Activated CD4-positive, alpha-beta T cell treated with anti-CD3 and anti-CD28 coated beads, Interleukin-2, Interleukin-6, amounts not matched to agents 100 ng/mL and 50 ng/mL, durations not matched to agents 16 hours and 8 hours (primary cell): ENCODE data around the gene TBX6.
"Not testable (repeated sequence)": the region's sequence is repeated elsewhere in the genome, so short reads cannot be mapped to it uniquely, and the experiment has no call there.

Experiments
- DNase-seq: peaks from one replicate; pipeline ENCODE4 v3.0.0-alpha.2; 2020

TBX6 gene

GRCh38 chr16:30091474-30092372, at the start of gene TBX6:
TSS of gene TBX6 (minus strand) at chr16:30091924. CDS start at chr16:30091193, 731 bp downstream.
- peak; percentile 97 for DNase-seq

- no peak for DNase-seq
Observed at GRCh38 chr16:30139583-30140481, 48.1 kb upstream of the TBX6 start.

- DNase-seq: no peak
Observed at GRCh38 chr16:30137897-30138296, 46.2 kb upstream of the TBX6 start.

- no peak for DNase-seq
Observed at GRCh38 chr16:30136971-30137605, 45.4 kb upstream of the TBX6 start.

- DNase-seq: no peak
Observed at GRCh38 chr16:30132591-30132990, 40.9 kb upstream of the TBX6 start.

- DNase-seq: no peak
Observed at GRCh38 chr16:30131869-30132475, 40.2 kb upstream of the TBX6 start.

GRCh38 chr16:30127993-30128392, 36.3 kb upstream of the TBX6 start:
- DNase-seq: no peak

GRCh38 chr16:30125690-30126089, 34.0 kb upstream of the TBX6 start:
- DNase-seq: not testable (repeated sequence)

GRCh38 chr16:30124985-30125379, 33.3 kb upstream of the TBX6 start:
- DNase-seq: no peak

GRCh38 chr16:30122604-30123160, 31.0 kb upstream of the TBX6 start:
- peak; percentile 12 for DNase-seq

GRCh38 chr16:30121741-30122571, 30.2 kb upstream of the TBX6 start:
- DNase-seq: no peak

GRCh38 chr16:30120340-30121105, 28.8 kb upstream of the TBX6 start:
- DNase-seq: no peak

- no peak for DNase-seq
Observed at GRCh38 chr16:30119428-30119827, 27.7 kb upstream of the TBX6 start.

- DNase-seq: no peak
Observed at GRCh38 chr16:30117768-30118167, 26.0 kb upstream of the TBX6 start.

GRCh38 chr16:30116291-30117207, 24.8 kb upstream of the TBX6 start:
- DNase-seq: no peak

- DNase-seq: no peak
Observed at GRCh38 chr16:30115238-30115637, 23.5 kb upstream of the TBX6 start.

- not testable (repeated sequence) for DNase-seq
Observed at GRCh38 chr16:30114833-30115232, 23.1 kb upstream of the TBX6 start.

- no peak for DNase-seq
Observed at GRCh38 chr16:30114411-30114810, 22.7 kb upstream of the TBX6 start.

- DNase-seq: no peak
Observed at GRCh38 chr16:30113711-30114333, 22.1 kb upstream of the TBX6 start.
